PC-9 (cell line): ENCODE measurements around the gene TMEM108. TPM values are rescaled to one million over a fixed set of nuclear protein-coding genes. Genes with fewer than 3 reads are reported as not detected.

Experiments used
- BruUV-seq: library from RNA; stranded (reverse); fragments of 400-500 nt; replicated peaks from 2 replicates; lab custom pipeline; 2021; lab: Mats Ljungman, UMichigan
- CTCF ChIA-PET: fragments of 300-600 bp; sonication (Branson Sonifier 250); formaldehyde crosslinking; loops from one replicate; lab custom pipeline; 2022; ENCODE audit warnings: antibody characterized with exemption; lab: Charles Lee
- POLR2A ChIA-PET: fragments of 300-600 bp; sonication (Branson Sonifier 250); formaldehyde crosslinking; loops from one replicate; lab custom pipeline; 2022; ENCODE audit warnings: antibody characterized with exemption; ENCODE audit not compliant: unreplicated experiment; lab: Charles Lee
- DNase-seq, 2 experiments: peaks; one replicate each; pipeline versions ENCODE4 v3.0.0 to v3.0.0-alpha.2; 2015 to 2022; ENCODE audit warnings: mixed read lengths in 1 of 2
- H2AFZ ChIP-seq: fragments of 200-600 bp; sonication (generic); 2 replicates; pipeline ENCODE4 v1.8.1; 2017; ENCODE audit warnings: antibody characterized with exemption
- H3F3A ChIP-seq: fragments of 200-600 bp; sonication (generic); 2 replicates; pipeline ENCODE4 v1.8.1; 2017; ENCODE audit warnings: antibody characterized with exemption, mild to moderate bottlenecking, low read depth; ENCODE audit not compliant: insufficient read depth
- H3K27ac ChIP-seq: fragments of 200-600 bp; sonication (generic); 2 replicates; pipeline ENCODE4 v1.6.1; 2016; ENCODE audit warnings: mixed run types
- H3K27me3 ChIP-seq: fragments of 200-600 bp; sonication (generic); 2 replicates; pipeline ENCODE4 v1.6.1; 2016; ENCODE audit warnings: low read depth, mixed run types; ENCODE audit not compliant: insufficient read depth
- H3K36me3 ChIP-seq: fragments of 200-600 bp; sonication (generic); 2 replicates; pipeline ENCODE4 v1.6.1; 2016; ENCODE audit warnings: low read depth, mixed run types
- H3K4me1 ChIP-seq: fragments of 200-600 bp; sonication (generic); replicated peaks from 2 replicates; pipeline ENCODE4 v1.6.1; 2016; ENCODE audit warnings: mixed run types; ENCODE audit not compliant: insufficient read depth
- H3K4me2 ChIP-seq: fragments of 200-600 bp; sonication (generic); 2 replicates; pipeline ENCODE4 v1.6.1; 2017; ENCODE audit warnings: mixed run types
- H3K4me3 ChIP-seq: fragments of 200-600 bp; sonication (generic); 2 replicates; pipeline ENCODE4 v1.6.1; 2016; ENCODE audit warnings: mixed run types
- H3K79me2 ChIP-seq: fragments of 200-600 bp; sonication (generic); 2 replicates; pipeline ENCODE4 v1.6.1; 2017; ENCODE audit warnings: low read depth, mixed run types
- H3K9me2 ChIP-seq: fragments of 200-600 bp; sonication (generic); 2 replicates; pipeline ENCODE4 v1.8.1; 2017; ENCODE audit warnings: mild to moderate bottlenecking; ENCODE audit not compliant: insufficient read depth
- H3K9me3 ChIP-seq: fragments of 200-600 bp; sonication (generic); 2 replicates; pipeline ENCODE4 v1.8.1; 2016; ENCODE audit warnings: low read depth; ENCODE audit not compliant: insufficient read depth
- H4K20me1 ChIP-seq: fragments of 200-600 bp; sonication (generic); 2 replicates; pipeline ENCODE4 v1.8.1; 2017; ENCODE audit not compliant: insufficient read depth
- CTCF ChIP-seq: fragments of 200-600 bp; sonication (generic); conservative IDR thresholded peaks from 2 replicates; pipeline ENCODE4 v1.6.1; 2017; ENCODE audit warnings: mixed run types, antibody characterized with exemption, mild to moderate bottlenecking, moderate library complexity
- EZH2 ChIP-seq: fragments of 200-600 bp; sonication (generic); IDR thresholded peaks from 2 replicates; pipeline ENCODE4 v1.8.0; 2017; ENCODE audit warnings: antibody characterized with exemption, low read depth
- intact Hi-C: fragments of 100-400 bp; cut with micrococcal nuclease; formaldehyde crosslinking; loops from one replicate; pipeline ENCODE4 v1.10.0; 2022; ENCODE audit not compliant: unreplicated experiment
- total RNA-seq: library from RNA; stranded (reverse); gene quantifications from 2 replicates; pipeline ENCODE4 v1.2.3, GENCODE V29; 2021

The TMEM108 gene
- total RNA-seq, 1 experiment from 2014 or later: not detected

DNA sequence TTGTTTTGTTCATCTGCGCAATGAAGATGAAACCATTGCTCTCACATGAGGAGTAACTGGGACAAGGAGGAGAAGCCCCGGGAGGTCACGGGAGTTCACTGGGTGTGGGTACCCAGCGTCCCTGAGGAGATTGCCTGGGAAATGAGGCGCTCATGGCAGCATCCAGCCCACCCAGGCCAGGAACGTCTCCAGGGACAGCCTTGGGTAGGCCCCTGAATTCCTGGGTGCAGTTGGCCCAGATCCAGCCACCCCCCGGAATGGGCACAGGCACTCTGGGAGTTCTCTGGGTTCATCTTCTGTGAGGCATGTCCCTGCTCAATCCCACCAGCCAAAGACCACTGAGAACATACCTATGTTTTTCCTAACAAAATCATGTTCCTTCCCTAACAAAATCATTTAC is 380.2 kb downstream of the TMEM108 start:
- Histone ChIP-seq H3K79me2 (no peaks in the 10 kb centered on the region), H3K36me3 (no peaks in the 10 kb centered on the region), H3K4me1 (no peaks in the 10 kb centered on the region), H3K27ac (no peak overlapping the region), H3K4me3 (no peak overlapping the region), H3K9me3 (no peaks in the 10 kb centered on the region), H2AFZ (no peak overlapping the region), H3K27me3 (peaks cover 21% of the 10 kb centered on the region; the same call in 1 of the 2 replicates), H3K4me2 (no peak overlapping the region), H3K9me2 (no peaks in the 10 kb centered on the region), H4K20me1 (no peaks in the 10 kb centered on the region), H3F3A (0 out of 2 replicates have a peak, but pooled peaks cover 3% of the 10 kb centered on the region)
- no peak for DNase-seq
- ChIA-PET POLR2A (no interaction called here), CTCF (no interaction called here)
- no TSS peak for BruUV-seq
- intact Hi-C loops: no loop called here
- no peak for TF ChIP-seq CTCF
- TF ChIP-seq EZH2: no peak

GRCh38 chr3:133419151-133419909 is 381.1 kb downstream of the TMEM108 start:
- ChIA-PET CTCF (no interaction called here), POLR2A (no interaction called here)
- DNase-seq: no peak
- Histone ChIP-seq H3K36me3 (no peaks in the 10 kb centered on the region), H2AFZ (no peak overlapping the region), H3K27me3 (peaks cover 21% of the 10 kb centered on the region; the same call in 1 of the 2 replicates), H3K9me3 (no peaks in the 10 kb centered on the region), H3K4me3 (no peak overlapping the region), H3F3A (no peaks in the 10 kb centered on the region), H3K4me1 (no peaks in the 10 kb centered on the region), H4K20me1 (no peaks in the 10 kb centered on the region), H3K27ac (no peak overlapping the region), H3K79me2 (no peaks in the 10 kb centered on the region), H3K4me2 (no peak overlapping the region), H3K9me2 (no peaks in the 10 kb centered on the region)
- intact Hi-C loops: no loop called here
- no TSS peak for BruUV-seq
- TF ChIP-seq CTCF: no peak
- no peak for TF ChIP-seq EZH2

DNA sequence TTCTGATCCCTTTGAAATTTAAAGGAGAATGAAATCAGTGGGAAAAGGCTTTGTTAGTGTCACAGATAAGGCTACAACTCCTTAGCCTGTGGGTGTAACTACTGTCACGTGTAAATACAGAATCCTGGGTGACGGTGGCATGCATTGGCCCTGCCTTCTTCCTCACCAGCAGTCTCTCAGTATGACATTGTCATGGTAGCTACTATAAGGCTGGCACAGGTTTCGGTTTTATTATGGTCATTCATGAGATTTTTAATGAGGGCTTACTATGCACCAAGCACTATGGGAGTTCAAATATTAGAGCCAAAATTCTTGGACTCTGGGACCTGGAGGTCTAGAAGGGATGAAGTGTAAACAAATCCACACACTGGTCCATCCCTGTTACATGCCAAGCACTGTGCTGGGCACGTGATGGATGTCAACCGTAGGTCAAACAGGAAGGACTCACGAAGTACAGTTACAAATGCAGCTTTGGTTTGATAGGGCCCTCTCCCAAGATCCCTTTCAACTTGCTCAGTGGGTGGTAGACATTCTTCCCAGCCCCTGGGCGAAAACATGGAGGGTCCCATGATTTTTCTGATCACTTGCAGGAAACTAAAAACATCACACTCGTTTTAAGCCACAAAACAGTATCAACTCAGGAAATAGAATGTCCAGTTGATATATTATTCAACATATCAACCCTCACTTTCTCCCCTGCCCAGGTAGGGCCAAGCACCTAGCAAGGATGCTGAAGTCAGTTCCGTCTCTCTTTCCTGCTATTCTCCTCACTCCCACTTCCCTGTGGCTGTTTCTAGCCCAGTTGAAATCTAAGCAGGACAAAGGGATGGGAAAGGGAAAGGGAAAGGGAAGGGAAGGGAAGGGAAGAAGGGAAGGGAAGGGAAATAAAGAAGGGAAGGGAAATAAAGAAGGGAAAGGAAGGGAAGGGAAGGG is 387.0 kb downstream of the TMEM108 start:
- H3K9me2 ChIP-seq: no peaks in the 10 kb centered on the region
- H2AFZ ChIP-seq: no peak overlapping the region
- no peaks in the 10 kb centered on the region for H3K79me2 ChIP-seq
- no peak overlapping the region for H3K4me3 ChIP-seq
- intact Hi-C loops: loop anchor here (10.0 kb wide), 1 partner anchor 380 kb away; the partner anchor contains the start of gene SRPRB
- H3K9me3 ChIP-seq: no peaks in the 10 kb centered on the region
- no peak overlapping the region for H3K27ac ChIP-seq
- H3K36me3 ChIP-seq: no peaks in the 10 kb centered on the region
- ChIA-PET CTCF (interaction anchor here (0.6 kb wide), 1 partner anchor 1019 kb away, joined by 3 read pairs; no protein-coding TSS in a partner anchor), POLR2A (no interaction called here)
- no peak for TF ChIP-seq CTCF
- no peak for TF ChIP-seq EZH2
- no peak overlapping the region for H3K4me2 ChIP-seq
- DNase-seq: no peak
- H3K27me3 ChIP-seq: peaks cover 47% of the 10 kb centered on the region
- no TSS peak for BruUV-seq
- no peaks in the 10 kb centered on the region for H3F3A ChIP-seq
- no peaks in the 10 kb centered on the region for H4K20me1 ChIP-seq
- H3K4me1 ChIP-seq: no peaks in the 10 kb centered on the region
